NT2/D1 (cell line): ENCODE results near the gene AKAP13.

Experiments used
- DNase-seq: peaks from one replicate; pipeline ENCODE4 v3.0.0-alpha.2; 2011; ENCODE audit warnings: low read depth, low spot score
- H3K27me3 ChIP-seq: 2 replicates; pipeline ENCODE4 v1.6.0; 2011; ENCODE audit warnings: mild to moderate bottlenecking; ENCODE audit not compliant: insufficient read length, insufficient read depth
- H3K36me3 ChIP-seq: 2 replicates; pipeline ENCODE4 v1.6.1; 2011; ENCODE audit warnings: mild to moderate bottlenecking, low read length, mixed read lengths; ENCODE audit not compliant: insufficient read depth, insufficient read length
- H3K4me1 ChIP-seq: 2 replicates; pipeline ENCODE4 v1.5.1; 2011; ENCODE audit not compliant: insufficient read depth, insufficient read length
- H3K4me3 ChIP-seq: 2 replicates; pipeline ENCODE4 v1.5.1; 2011; ENCODE audit warnings: low read depth; ENCODE audit not compliant: insufficient read length
- H3K9ac ChIP-seq: 2 replicates; pipeline ENCODE4 v1.6.0; 2011; ENCODE audit warnings: low read depth; ENCODE audit not compliant: insufficient read length
- H3K9me3 ChIP-seq: 2 replicates; pipeline ENCODE4 v1.5.1; 2011; ENCODE audit warnings: mild to moderate bottlenecking, low read length; ENCODE audit not compliant: insufficient read depth
- SUZ12 ChIP-seq: IDR thresholded peaks from 2 replicates; pipeline ENCODE4 v1.6.1; 2011; ENCODE audit not compliant: insufficient read length, insufficient read depth; ENCODE audit errors: extremely low read depth
- YY1 ChIP-seq: IDR thresholded peaks from 2 replicates; pipeline ENCODE4 v1.6.1; 2011; ENCODE audit not compliant: insufficient read length, insufficient read depth
- ZNF274 ChIP-seq: IDR thresholded peaks from 2 replicates; pipeline ENCODE4 v1.6.1; 2011; ENCODE audit warnings: mild to moderate bottlenecking, low read depth, low read length

The AKAP13 gene

DNA sequence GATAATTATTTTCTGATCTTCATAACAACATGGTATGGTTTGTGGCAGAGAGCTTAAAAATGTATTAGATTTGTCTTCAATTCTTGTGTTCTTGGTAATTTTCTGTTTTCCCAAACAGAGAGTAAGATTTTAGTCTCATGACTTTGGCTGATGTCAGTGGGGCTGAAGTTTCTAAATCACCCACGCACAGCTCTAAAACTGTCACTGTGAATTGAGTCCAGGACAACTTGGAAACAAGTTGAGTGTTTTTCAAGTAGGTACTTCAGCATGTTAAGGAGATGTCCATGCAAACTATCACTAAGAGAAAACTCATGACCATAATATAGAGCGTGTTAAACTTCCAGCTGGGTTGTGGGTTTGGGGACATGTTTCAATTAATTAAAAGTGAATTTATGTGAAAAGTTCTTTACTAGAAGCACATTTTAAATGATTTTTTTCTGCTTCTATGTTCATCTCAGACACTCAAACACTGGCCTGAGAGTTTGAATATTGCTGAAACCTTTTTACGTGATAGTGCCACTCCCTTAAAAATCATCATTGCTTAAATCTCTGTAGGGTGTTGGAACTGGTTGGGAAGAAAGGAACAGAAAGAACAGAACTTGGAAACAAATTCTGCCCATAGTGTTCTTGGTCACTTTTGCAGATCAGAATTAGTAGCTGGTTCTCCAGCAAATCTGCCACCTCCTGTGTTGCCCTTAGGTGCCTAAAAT lies 324.5 kb downstream of the AKAP13 start:
- Histone ChIP-seq H3K36me3 (peaks cover 17% of the 10 kb centered on the region), H3K9ac (no peak overlapping the region), H3K4me1 (no peaks in the 10 kb centered on the region), H3K9me3 (no peaks in the 10 kb centered on the region), H3K4me3 (no peak overlapping the region), H3K27me3 (no peaks in the 10 kb centered on the region)
- DNase-seq: no peak
- no peak for TF ChIP-seq SUZ12
- TF ChIP-seq YY1: no peak
- no peak for TF ChIP-seq ZNF274

DNA sequence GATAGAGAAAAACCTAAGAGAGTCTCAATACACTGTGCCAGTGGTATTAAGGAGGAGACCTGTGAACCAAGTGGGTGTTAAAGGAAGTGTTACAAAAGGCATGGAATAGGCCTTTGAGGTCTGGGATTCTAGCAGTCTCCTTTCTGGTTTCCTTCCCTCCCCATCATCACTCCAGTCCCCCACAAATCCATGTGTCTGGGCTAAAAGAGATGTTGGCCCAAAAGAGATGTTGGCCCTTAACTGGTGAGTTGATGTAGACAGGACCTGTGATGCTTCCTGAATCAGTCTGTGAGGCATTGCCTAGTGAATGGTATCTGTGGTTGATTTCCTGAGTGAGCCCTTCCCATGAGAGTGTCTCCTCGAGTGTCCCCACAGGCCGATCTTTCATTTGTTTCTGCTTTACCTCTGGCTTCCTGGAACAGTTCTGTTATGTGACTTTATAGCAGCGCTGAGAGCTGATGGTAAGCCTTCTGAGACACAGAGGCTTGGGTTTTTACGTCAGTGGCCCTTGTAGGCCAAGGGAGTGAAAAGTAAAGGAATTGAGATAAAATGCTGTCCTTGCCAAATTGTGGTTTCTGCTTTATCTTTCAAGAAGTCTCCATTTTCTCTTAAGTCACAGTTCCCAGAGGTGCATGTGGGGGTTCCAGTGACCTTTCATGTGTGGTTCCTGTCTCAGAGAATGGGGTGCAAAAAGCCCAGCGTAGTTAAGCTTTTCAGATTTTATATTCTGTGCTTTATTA lies 326.5 kb downstream of the AKAP13 start:
- H3K4me1 ChIP-seq: no peaks in the 10 kb centered on the region
- peaks cover 31% of the 10 kb centered on the region for H3K36me3 ChIP-seq
- no peaks in the 10 kb centered on the region for H3K9me3 ChIP-seq
- TF ChIP-seq ZNF274 (no peak), YY1 (no peak), SUZ12 (no peak)
- DNase-seq: no peak
- no peak overlapping the region for H3K4me3 ChIP-seq
- H3K9ac ChIP-seq: no peak overlapping the region
- H3K27me3 ChIP-seq: no peaks in the 10 kb centered on the region

DNA sequence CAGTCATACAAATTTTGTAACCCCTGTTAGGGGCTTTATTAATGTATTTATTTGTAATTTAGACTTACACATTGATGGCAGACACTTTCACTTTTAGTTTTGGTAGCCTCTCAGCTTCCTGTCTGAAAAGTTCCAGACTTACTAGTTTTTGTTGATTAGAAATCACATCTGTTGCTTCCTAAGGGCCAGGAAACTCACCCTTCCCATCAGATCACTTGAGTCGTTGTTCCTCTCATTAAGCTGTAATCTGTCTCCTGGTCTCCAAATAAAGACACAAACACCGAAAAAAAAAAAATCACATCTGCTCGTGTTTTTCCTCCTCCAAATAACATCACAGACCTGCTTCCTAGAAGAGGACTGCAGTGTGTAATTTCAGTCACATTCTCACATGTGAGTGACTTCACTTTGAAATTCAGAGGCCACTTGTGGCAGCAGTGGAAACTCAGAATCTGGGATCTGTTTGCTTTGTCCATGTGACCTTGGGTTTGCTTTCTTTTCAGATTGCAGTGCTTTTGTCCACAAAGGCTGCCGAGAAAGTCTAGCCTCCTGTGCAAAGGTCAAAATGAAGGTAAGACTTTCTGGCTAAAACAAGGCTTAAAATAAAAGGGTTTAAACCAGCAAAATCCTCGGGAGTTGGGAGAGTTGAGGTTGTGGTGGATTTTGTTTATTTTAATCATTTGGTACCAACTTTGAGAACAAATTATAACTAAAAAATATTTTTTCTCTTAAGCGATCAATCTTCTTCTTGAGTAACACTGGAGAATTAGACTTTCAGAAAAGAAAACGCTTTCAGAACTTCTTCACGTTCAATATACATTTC lies 327.3 kb downstream of the AKAP13 start:
- DNase-seq: no peak
- H3K4me1 ChIP-seq: no peaks in the 10 kb centered on the region
- H3K4me3 ChIP-seq: no peak overlapping the region
- H3K27me3 ChIP-seq: no peaks in the 10 kb centered on the region
- peaks cover 36% of the 10 kb centered on the region for H3K36me3 ChIP-seq
- H3K9ac ChIP-seq: no peak overlapping the region
- no peaks in the 10 kb centered on the region for H3K9me3 ChIP-seq
- TF ChIP-seq YY1 (no peak), ZNF274 (no peak), SUZ12 (no peak)

DNA sequence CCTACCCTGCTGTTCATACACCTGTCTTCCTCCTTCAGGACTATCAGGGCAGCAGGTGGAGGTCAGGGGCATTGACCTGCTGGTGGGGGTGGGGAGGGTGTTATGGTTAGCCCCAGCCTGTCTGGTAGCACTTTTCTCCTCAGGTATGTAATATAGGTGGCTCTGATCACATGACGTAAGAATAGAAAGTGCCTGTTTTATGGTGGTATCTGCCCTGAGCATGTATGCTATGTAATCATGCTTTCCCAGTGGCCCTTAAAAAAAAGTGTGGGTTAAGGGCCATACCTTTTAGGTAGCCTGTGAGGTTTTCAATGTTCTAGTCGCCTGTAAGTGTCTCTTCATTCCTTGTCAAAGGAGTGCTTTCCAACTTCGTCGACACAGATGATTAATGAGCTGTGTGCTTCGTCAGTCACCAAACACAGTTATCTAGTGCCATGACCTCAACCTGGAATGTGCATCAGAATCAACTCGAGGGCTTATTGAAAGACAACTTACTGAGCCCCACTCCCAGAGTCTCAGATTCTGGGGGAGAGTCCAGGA lies 328.1 kb downstream of the AKAP13 start:
- Histone ChIP-seq H3K4me1 (no peaks in the 10 kb centered on the region), H3K9ac (no peak overlapping the region), H3K4me3 (no peak overlapping the region), H3K36me3 (peaks cover 36% of the 10 kb centered on the region), H3K27me3 (no peaks in the 10 kb centered on the region), H3K9me3 (no peaks in the 10 kb centered on the region)
- no peak for DNase-seq
- TF ChIP-seq YY1 (no peak), ZNF274 (no peak), SUZ12 (no peak)

DNA sequence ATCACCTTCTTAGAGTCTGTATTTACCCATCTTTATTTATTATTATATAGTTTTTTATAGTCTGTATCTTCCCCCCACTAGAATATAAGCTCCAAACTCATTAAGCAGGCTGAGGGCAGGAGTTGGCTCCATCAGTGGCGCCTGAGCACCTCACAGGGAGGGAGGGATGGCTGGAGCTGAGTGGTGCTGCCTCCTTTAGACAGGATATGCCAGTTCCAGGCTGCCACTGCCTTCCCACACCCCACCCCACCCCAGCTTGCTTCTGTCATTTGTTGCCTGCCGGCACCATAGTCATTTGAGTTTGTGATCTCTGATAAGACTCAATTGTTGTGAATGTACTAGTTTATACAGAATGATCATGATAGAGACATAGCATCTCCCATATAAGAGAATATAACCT lies 328.8 kb downstream of the AKAP13 start:
- Histone ChIP-seq H3K4me3 (no peak overlapping the region), H3K36me3 (peaks cover 43% of the 10 kb centered on the region)

DNA sequence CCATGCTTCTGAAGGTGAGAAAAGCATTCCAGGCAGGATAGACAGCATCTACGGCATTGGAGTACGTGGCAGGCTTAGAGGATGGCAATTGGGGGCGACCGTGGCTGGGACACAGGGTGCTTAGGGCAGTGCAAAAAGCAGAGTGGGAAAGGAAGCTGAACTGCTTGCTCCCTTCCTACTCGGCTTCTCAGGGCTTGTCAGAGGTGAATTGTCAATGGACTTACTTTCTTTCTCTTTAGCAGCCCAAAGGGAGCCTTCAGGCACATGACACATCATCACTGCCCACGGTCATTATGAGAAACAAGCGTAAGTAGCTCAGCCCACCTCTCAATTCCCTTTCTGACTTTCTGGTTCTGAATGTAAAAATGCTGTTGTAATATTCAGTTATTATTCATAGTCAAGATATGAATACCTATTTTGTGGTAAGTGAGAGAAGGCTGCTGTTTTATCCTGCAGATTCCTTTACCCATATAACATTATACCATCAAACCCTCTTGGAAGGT lies 330.0 kb downstream of the AKAP13 start:
- no peak overlapping the region for H3K9ac ChIP-seq
- no peaks in the 10 kb centered on the region for H3K9me3 ChIP-seq
- no peak overlapping the region for H3K4me3 ChIP-seq
- H3K36me3 ChIP-seq: peaks cover 46% of the 10 kb centered on the region
- no peaks in the 10 kb centered on the region for H3K27me3 ChIP-seq
- no peak for DNase-seq
- TF ChIP-seq SUZ12 (no peak), YY1 (no peak), ZNF274 (no peak)
- H3K4me1 ChIP-seq: no peaks in the 10 kb centered on the region

More for the DNA sequence above, 328.8 kb downstream of the AKAP13 start:
- DNase-seq: no peak
- H3K9ac ChIP-seq: no peak overlapping the region
- no peaks in the 10 kb centered on the region for H3K9me3 ChIP-seq
- TF ChIP-seq SUZ12: no peak
- no peak for TF ChIP-seq YY1
- no peak for TF ChIP-seq ZNF274
- no peaks in the 10 kb centered on the region for H3K4me1 ChIP-seq
- H3K27me3 ChIP-seq: no peaks in the 10 kb centered on the region
